ENCODE data around the gene LY6G6F.
A peak's percentile ranks its signal among the peaks of the same experiment; 100 is the strongest.

The LY6G6F gene

GRCh38 chr6:31734821-31735406, 28.2 kb downstream of the LY6G6F start:
- H3K27ac Mint-ChIP-seq: peak overlapping the region; percentile 88
- peak overlapping the region; percentile 99 for H3K4me3 Mint-ChIP-seq
- no peaks in the 10 kb centered on the region for H3K9me3 Mint-ChIP-seq (ENCODE audit: low read depth)
- H3K4me1 Mint-ChIP-seq (ENCODE audit: low read depth): peaks cover 61% of the 10 kb centered on the region
- H3K27me3 Mint-ChIP-seq: no peaks in the 10 kb centered on the region
- no peaks in the 10 kb centered on the region for H3K36me3 Mint-ChIP-seq

GRCh38 chr6:31736021-31736767, 29.5 kb downstream of the LY6G6F start, which contains the start of gene CLIC1:
CLIC1 (minus strand) TSS chr6:31736530; CDS start chr6:31736300, 230 bp downstream.
- Mint-ChIP-seq H3K27me3 (no peaks in the 10 kb centered on the region), H3K4me3 (peak within 1 kb of the TSS; percentile 99), H3K36me3 (no peaks in the 10 kb centered on the region), H3K4me1 (ENCODE audit: low read depth) (peaks cover 61% of the 10 kb centered on the region), H3K27ac (peak within 1 kb of the TSS; percentile 88), H3K9me3 (ENCODE audit: low read depth) (no peaks in the 10 kb centered on the region)

GRCh38 chr6:31736768-31737314, 30.2 kb downstream of the LY6G6F start:
- H3K27ac Mint-ChIP-seq: peak overlapping the region; percentile 85
- H3K4me3 Mint-ChIP-seq: peak overlapping the region; percentile 99
- no peaks in the 10 kb centered on the region for H3K27me3 Mint-ChIP-seq
- H3K36me3 Mint-ChIP-seq: peaks cover 3% of the 10 kb centered on the region
- H3K9me3 Mint-ChIP-seq (ENCODE audit: low read depth): no peaks in the 10 kb centered on the region
- peaks cover 63% of the 10 kb centered on the region for H3K4me1 Mint-ChIP-seq (ENCODE audit: low read depth)

- Mint-ChIP-seq H3K4me3 (peak overlapping the region; percentile 99), H3K9me3 (ENCODE audit: low read depth) (no peaks in the 10 kb centered on the region), H3K27ac (peak overlapping the region; percentile 72), H3K4me1 (ENCODE audit: low read depth) (peaks cover 61% of the 10 kb centered on the region), H3K27me3 (no peaks in the 10 kb centered on the region), H3K36me3 (peaks cover 5% of the 10 kb centered on the region)
Measured at GRCh38 chr6:31737315-31737990, 30.8 kb downstream of the LY6G6F start.

- Mint-ChIP-seq H3K36me3 (peaks cover 5% of the 10 kb centered on the region), H3K9me3 (ENCODE audit: low read depth) (no peaks in the 10 kb centered on the region), H3K27ac (peak overlapping the region; percentile 72), H3K4me3 (peak overlapping the region; percentile 99), H3K27me3 (no peaks in the 10 kb centered on the region), H3K4me1 (ENCODE audit: low read depth) (peaks cover 58% of the 10 kb centered on the region)
Measured at GRCh38 chr6:31737991-31738979, 31.6 kb downstream of the LY6G6F start.

- H3K36me3 Mint-ChIP-seq: peaks cover 8% of the 10 kb centered on the region
- no peaks in the 10 kb centered on the region for H3K9me3 Mint-ChIP-seq (ENCODE audit: low read depth)
- H3K4me1 Mint-ChIP-seq (ENCODE audit: low read depth): peaks cover 48% of the 10 kb centered on the region
Measured at GRCh38 chr6:31739639-31740396, 33.2 kb downstream of the LY6G6F start, which contains the start of gene MSH5. MSH5 (plus strand) TSS chr6:31740005; CDS start chr6:31740467, 462 bp downstream.

GRCh38 chr6:31740397-31741223, 33.9 kb downstream of the LY6G6F start:
- Mint-ChIP-seq H3K27me3 (no peaks in the 10 kb centered on the region), H3K36me3 (peaks cover 13% of the 10 kb centered on the region), H3K4me3 (peak overlapping the region; percentile 97), H3K4me1 (ENCODE audit: low read depth) (peaks cover 46% of the 10 kb centered on the region), H3K9me3 (ENCODE audit: low read depth) (no peaks in the 10 kb centered on the region), H3K27ac (peak overlapping the region; percentile 96)

More at GRCh38 chr6:31739639-31740396, 33.2 kb downstream of the LY6G6F start, which contains the start of gene MSH5:
- peak within 1 kb of the TSS; percentile 96 for H3K27ac Mint-ChIP-seq
- H3K27me3 Mint-ChIP-seq: no peaks in the 10 kb centered on the region
- peak within 1 kb of the TSS; percentile 97 for H3K4me3 Mint-ChIP-seq

GRCh38 chr6:31741815-31742214, 35.1 kb downstream of the LY6G6F start:
- peak overlapping the region; percentile 97 for H3K4me3 Mint-ChIP-seq
- H3K4me1 Mint-ChIP-seq (ENCODE audit: low read depth): peaks cover 41% of the 10 kb centered on the region
- H3K27ac Mint-ChIP-seq: no peak overlapping the region
- peaks cover 13% of the 10 kb centered on the region for H3K36me3 Mint-ChIP-seq
- H3K27me3 Mint-ChIP-seq: no peaks in the 10 kb centered on the region
- H3K9me3 Mint-ChIP-seq (ENCODE audit: low read depth): no peaks in the 10 kb centered on the region

GRCh38 chr6:31742894-31743293, 36.2 kb downstream of the LY6G6F start:
- H3K36me3 Mint-ChIP-seq: peaks cover 18% of the 10 kb centered on the region
- H3K4me1 Mint-ChIP-seq (ENCODE audit: low read depth): peaks cover 30% of the 10 kb centered on the region
- H3K4me3 Mint-ChIP-seq: no peak overlapping the region
- H3K27me3 Mint-ChIP-seq: no peaks in the 10 kb centered on the region
- H3K27ac Mint-ChIP-seq: no peak overlapping the region
- H3K9me3 Mint-ChIP-seq (ENCODE audit: low read depth): no peaks in the 10 kb centered on the region

GRCh38 chr6:31744422-31744821, 37.8 kb downstream of the LY6G6F start:
- Mint-ChIP-seq H3K4me1 (ENCODE audit: low read depth) (peaks cover 15% of the 10 kb centered on the region), H3K9me3 (ENCODE audit: low read depth) (no peaks in the 10 kb centered on the region), H3K27ac (no peak overlapping the region), H3K4me3 (no peak overlapping the region), H3K36me3 (peaks cover 20% of the 10 kb centered on the region), H3K27me3 (no peaks in the 10 kb centered on the region)

- Mint-ChIP-seq H3K36me3 (peaks cover 20% of the 10 kb centered on the region), H3K9me3 (ENCODE audit: low read depth) (no peaks in the 10 kb centered on the region), H3K27me3 (no peaks in the 10 kb centered on the region), H3K4me3 (no peak overlapping the region), H3K27ac (no peak overlapping the region), H3K4me1 (ENCODE audit: low read depth) (no peaks in the 10 kb centered on the region)
Measured at GRCh38 chr6:31749301-31750036, 42.8 kb downstream of the LY6G6F start.

- H3K9me3 Mint-ChIP-seq (ENCODE audit: low read depth): no peaks in the 10 kb centered on the region
- no peak overlapping the region for H3K4me3 Mint-ChIP-seq
- no peak overlapping the region for H3K27ac Mint-ChIP-seq
- H3K4me1 Mint-ChIP-seq (ENCODE audit: low read depth): no peaks in the 10 kb centered on the region
- peaks cover 14% of the 10 kb centered on the region for H3K36me3 Mint-ChIP-seq
- no peaks in the 10 kb centered on the region for H3K27me3 Mint-ChIP-seq
Measured at GRCh38 chr6:31750411-31751022, 43.9 kb downstream of the LY6G6F start.
